ENCODE measurements around the gene PAF1.
"Not testable (repeated sequence)": the region's sequence is repeated elsewhere in the genome, so short reads cannot be mapped to it uniquely, and the experiment has no call there.

Gene PAF1

GRCh38 chr19:39351537-39352064, 39.3 kb downstream of the PAF1 start:
- no peak for FAIRE-seq

DNA sequence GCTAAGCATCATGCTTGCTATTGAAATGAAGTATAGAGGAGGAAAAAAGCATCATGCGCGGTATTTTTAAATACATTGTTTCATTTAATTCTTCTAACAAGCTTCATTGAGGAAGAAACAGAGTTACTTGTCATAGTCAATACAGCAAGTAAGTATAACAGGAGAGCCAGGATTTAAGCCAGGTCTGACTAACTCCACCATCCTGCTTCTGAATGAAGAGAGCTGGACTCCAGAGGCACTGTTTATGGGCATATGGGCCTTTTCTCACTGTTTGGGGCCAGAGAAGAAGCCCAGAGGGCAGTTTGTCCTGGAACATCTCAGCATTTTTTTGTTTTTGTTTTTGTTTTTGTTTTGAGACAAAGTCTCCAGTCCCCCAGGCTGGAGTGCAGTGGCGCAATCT, 40.8 kb downstream of the PAF1 start:
- FAIRE-seq = no peak

DNA sequence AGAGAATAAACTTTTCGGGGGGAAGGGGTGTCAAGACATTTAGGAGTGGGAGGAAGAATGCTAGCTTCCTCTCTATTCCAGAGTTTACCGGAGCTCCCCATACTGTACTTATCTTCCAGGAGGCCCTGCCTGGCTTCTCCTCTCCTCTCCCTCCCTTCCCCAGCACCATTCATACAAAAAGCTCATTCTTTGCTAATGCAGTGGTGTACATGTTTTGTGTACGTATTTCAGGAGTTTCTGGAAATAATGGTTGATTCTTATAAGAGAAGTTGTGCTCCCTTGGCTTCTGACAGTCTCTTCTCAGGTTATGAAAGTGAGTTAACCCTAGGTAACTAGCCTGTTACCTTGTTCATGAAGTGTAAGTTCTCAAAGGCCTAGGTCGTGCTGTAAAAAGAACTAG, 41.6 kb downstream of the PAF1 start:
- no peak for FAIRE-seq

GRCh38 chr19:39347332-39348164, 43.4 kb downstream of the PAF1 start:
- no peak for FAIRE-seq

GRCh38 chr19:39345956-39346355, 45.0 kb downstream of the PAF1 start:
- FAIRE-seq = no peak

DNA sequence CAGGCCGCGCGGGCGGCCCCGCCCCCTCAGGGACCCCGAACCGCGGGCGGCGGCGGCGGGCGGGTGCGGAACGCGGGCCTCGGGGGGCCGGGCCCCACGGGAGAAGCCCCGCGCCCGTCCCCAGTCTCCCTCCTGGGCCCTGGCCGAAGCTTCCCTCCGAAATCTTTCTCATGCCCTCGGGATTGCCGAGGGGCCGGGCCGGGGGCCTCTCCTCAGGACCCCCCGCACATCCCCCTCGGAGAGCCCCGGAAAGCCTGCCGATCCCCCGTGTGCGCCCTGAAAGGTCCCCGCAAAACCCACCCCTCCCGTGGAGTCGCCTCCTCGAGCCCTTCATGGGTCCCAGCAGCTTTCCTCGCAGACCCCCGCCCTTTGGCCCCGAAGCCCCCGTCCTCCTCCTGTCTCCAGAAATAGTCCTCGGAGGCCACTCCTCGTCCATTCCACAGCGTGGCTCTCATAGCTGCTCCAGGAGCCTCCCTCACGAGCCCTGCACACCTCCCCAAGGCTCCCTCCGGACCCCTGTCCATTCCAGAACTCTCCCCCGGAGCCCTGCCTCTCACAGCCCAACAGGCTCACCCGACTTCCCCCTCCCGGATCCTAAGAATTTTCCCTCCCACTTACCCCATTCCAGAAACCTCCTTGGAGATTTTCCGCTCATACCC, 48.1 kb downstream of the PAF1 start:
- no peak for FAIRE-seq

DNA sequence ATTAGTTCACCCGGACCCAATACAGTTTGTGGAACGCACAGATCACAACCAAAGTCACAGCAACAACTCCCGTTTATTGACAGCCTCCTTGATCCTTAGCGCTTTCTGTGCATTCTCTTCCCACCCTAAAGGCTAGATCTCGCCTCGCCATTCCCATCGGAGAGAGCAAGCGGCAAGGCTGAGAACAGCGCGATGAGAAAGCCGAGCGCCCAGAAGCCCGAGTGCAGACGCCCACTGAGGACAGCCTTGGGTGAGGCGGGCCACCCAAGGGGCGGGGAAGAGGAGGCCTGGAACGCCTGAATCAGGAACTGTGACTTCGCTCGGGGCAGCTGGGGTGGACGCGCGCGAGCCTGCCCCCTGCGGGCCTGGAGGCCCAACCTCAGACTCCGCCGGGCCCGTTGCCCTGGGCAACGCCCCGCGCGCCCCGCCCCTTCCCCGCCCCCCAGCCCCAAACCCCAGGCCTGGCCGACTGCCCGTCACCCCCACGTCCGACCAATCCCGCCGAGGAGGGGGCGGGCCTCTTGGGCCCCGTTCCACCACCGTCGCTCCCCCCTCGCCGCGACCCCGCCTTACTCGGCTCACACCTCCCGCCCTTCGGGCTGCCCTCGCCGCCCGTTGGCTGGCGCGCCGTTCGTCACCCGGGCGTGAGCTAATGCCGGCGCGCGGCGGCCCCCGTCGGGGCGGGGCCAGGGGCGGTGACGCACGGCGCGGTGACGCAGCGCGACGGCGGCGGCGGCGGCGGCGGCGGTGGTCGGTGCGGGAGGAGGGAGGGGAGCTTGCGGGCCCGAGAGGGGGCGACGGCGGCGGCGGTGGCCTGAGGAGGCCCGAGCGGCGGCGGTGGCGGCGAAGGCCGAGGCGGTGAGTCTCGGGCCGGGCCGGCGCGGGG, 48.9 kb downstream of the PAF1 start, which contains the start of gene SAMD4B:
Gene SAMD4B, plus strand, starts transcription at position 703 of the 886 bp plus-strand sequence. CDS start 14,473 bp downstream, outside the sequence.
- FAIRE-seq = no peak

GRCh38 chr19:39341129-39341718, 49.7 kb downstream of the PAF1 start:
- FAIRE-seq = no peak

DNA sequence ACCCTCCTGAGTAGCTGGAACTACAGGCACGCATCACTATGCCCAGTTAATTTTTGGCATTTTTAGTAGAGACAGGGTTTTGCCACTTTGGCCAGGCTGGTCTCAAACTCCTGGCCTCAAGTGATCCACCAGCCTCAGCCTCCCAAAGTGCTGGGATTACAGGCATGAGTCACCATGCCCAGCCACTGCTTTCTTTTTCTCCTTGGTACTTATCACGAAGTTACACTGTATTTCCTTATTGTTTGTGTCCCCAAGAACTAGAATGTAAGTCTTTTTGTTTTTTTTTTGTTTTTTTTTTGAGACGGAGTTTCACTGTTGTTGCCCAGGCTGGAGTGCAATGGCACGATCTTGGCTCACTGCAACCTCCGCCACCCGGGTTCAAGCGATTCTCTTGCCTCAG, 50.8 kb downstream of the PAF1 start:
- FAIRE-seq = not testable (repeated sequence)

GRCh38 chr19:39339674-39340073, 51.2 kb downstream of the PAF1 start:
- no peak for FAIRE-seq

GRCh38 chr19:39336483-39336882, 54.4 kb downstream of the PAF1 start:
- FAIRE-seq = no peak

All from endometrium (tissue), 2 donors.